NCI-H1694 treated with DMSO at 0.1 percent for 48 hours (cell line): ENCODE results near the gene SGO2.
"Not testable (repeated sequence)": the region's sequence is repeated elsewhere in the genome, so short reads cannot be mapped to it uniquely, and the experiment has no call there.

ENCODE experiments used
- DNase-seq: peaks from one replicate; lab custom pipeline; 2025; lab: John Stamatoyannopoulos, UW

SGO2 gene

DNA sequence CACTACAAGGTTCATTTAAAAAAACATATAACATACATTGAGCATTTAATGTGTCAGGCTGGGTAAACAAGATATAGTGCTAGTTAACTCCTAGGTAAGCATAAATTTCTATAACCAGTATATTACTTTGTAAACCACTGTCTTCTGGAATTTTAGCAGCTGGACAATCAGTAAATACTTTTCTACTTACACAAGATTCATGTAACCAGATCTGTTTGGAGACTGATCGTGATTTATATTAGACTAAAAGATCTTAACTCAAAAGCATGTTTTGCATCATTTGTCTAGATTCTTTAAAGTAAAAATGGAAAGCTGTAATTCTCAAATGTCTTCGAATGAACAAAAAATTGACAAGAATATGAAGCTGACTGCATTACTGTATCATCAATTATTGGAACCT is 941 bp upstream of the SGO2 start:
- no peak for DNase-seq

DNA sequence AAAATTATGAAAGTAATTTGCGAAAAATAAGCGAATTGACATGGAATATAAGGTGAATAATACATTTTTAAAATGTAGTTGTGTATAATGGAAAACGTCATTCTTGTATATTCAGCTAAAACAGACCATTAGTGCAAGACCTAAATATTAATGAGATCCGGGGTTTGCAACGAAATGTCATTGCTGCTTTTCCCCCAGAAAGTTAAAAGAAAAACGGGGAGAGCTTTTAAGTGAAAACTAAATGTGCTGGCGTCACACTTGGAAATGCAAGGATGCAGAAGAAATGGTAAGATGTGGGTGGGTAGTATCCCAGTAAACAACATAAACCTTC is 491 bp upstream of the SGO2 start:
- no peak for DNase-seq

DNA sequence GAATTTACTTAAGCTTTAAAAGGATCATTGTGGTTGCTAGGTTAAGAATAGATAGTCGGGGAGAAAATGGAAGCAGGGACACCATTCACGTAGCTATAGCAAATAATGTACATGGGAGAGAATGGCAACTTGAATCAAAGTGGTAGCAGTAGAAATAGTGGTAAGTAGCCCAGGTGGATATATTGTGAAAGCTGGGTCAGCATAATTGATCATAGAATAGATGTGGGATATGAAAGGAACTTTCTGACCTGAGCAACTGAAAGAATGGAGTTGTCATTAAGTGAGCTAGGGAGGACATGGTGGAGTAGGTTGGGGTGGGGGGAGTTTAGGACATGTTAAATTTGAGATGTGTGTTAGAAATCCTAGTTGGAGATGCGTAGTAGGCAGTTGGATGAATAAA is 2.2 kb downstream of the SGO2 start:
- no peak for DNase-seq

DNA sequence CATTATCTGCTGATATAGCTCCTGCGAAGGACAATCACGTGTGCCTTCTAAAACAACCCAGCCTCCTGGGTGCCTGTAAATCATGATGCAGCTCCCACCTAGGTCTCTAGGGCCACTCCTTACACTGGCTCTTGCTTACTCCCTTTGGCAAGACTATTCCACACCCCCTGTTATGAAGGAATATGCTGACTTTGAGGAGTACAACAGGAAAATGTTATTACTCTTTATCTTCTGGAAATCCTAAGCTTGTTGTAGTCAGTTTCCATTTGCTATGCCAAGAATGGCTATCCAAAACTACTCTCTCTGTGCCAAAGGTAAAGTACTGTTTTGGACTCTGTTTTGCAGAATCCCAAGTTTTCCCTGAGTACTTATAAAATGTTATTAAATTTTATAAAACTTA is 7.7 kb downstream of the SGO2 start:
- DNase-seq: no peak

DNA sequence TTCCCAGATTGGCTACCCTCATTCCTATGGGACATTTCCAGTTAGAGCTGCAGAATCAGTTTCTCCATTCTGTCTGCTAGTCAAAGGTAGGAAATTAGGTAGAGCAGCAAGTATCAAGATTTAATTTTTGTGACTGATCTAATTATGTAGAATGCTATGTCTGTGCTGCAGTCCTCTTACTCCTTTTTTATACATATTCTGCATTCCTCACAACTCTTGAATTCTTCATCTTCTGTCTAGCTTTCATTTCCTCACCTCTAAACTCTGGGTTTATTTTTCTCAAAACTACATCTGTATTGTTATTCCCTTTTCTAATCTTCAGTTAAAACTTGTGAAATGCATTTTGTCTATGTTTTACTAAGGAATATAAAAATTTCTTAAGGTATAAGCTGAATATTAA is 8.6 kb downstream of the SGO2 start:
- DNase-seq: no peak

DNA sequence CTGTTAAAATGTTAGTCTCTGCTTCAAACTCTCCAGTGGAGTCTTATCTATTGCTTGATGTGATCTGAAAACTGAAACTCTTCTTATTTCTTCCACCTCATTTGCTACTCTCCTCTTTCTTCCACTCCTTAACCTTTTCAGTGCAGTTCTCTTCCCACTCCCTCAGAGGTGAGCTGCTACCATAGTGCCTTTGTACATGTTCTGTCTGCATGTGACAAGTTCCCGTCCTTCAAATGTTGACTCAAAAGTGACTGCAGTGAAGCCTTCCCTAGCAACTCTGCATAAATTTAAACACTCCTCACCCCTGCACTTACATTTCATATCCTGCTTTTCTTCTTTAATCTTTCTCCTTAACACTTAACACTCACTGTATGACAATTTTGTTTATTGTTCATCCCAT is 12.1 kb downstream of the SGO2 start:
- DNase-seq: no peak

DNA sequence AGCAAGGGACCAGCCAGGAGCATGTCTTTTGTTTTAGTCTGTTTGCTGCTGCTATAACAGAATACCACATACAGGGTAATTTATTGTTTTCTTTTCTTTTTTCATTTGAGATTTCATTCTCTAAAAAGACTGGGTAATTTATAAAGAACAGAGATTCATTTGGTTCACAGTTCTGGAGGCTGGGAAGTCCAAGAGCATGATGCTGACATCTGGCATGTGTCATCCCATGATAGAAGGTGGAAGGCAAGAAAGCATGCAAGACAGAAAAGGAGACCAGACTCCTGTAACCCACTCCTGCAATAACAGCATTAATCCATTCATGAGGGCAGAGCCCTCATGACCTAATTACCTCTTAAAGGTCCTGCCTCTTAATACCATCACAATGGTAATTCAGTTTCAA is 14.8 kb downstream of the SGO2 start:
- no peak for DNase-seq

DNA sequence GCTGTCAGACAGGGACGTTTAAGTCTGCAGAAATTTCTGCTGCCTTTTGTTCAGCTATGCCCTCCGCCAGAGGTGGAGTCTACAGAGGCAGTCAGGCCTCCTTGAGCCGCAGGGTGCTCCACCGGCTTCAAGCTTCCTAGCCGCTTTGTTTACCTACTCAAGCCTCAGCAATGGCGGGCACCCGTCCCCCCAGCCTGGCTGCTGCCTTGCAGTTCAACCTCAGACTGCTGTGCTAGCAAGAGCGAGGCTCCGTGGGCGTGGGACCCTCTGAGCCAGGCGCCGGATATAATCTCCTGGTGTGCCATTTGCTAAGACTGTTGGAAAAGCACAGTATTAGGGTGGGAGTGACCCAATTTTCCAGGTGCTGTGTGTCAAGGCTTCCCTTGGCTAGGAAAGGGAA is 40.6 kb downstream of the SGO2 start:
- not testable (repeated sequence) for DNase-seq

DNA sequence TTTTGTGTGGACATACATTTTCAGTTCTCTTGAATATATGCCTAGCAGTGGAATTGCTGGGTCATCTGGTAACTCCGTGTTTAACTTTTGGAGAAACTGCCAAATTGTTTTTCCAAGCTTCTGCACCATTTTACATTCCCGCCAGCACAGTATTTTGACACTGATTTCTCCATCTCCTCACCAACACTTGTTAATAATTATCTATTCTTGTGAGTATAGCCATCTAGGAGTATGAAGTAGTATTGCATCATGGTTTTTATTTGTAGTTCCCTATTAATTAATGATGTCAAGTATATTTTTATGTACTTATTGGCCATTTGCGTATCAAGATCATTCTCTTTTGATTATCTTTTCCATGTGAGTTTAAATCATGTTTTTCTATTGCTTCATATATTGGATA is 41.9 kb downstream of the SGO2 start:
- DNase-seq: no peak

DNA sequence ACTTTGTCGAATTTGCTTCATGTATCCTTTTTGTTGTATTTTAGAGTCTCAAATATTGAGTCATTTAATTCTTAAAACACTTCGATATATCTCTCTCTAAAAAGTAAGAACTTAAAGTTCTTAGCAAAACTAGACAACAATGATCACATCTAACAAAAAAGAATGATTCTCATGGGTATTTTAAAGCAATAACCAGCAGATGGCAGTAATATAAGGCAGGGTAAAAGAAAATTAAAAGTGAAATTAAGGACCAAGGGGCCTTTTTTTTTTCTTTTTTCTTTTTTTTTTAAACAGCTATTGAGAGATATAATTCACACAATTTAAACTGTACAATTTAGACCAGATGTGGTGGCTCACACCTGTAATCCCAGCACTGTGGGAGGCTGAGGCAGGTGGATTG is 50.0 kb downstream of the SGO2 start:
- DNase-seq: no peak

DNA sequence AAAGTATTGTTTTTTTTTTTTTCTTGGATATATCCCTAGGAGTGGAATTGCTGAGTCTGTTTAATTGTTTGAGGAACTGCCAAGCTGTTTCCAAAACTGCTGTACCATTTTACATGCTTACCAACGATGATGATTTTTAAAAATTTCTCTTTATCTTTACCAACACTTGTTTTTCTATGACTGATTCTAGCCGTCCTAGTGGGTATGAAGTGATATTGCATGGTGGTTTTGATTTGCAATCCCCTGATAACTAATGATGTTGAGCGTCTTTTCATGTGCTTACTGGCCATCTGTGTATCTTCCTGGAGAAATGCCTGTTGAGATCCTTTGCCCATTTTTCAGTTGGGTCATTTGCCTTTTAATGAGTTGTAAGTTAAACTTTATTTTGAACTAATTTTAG is 51.0 kb downstream of the SGO2 start:
- no peak for DNase-seq

DNA sequence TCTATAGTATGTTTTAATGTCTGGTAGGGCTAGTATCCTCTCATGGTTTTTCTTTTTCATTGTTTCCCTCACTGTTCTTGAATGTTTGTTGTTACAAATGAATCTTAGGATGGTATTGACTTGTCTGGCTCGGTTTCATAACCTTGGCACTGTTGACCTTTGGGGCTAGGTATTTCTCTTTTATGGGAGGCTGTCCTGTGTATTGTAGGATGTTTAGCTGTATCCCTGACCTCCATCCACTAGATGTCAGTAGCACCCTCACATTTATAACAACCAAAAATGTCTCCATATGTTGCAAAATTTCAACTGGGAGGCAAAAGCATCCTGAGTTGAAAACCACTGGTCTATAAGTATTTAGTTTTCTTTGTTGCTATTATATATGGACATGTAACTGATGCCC is 52.8 kb downstream of the SGO2 start:
- no peak for DNase-seq

DNA sequence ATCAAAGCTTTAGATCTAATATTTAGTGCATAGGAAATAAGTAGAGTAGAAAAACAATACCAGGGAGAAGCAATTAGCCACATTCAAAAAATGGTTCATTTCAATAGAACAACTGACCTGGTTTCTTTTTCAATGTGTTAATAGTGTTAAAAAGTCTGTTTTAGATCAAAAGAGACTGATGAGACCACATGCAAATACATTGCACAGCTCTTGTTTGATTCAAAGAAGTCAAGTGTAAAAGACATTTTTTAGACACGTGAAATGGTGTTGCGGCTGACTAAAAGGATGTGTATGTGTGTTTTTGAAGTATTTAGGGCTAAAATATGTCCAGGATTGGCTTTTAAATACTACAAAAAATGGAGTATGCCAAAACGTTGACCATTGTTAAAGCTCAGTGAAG is 58.6 kb downstream of the SGO2 start:
- no peak for DNase-seq

DNA sequence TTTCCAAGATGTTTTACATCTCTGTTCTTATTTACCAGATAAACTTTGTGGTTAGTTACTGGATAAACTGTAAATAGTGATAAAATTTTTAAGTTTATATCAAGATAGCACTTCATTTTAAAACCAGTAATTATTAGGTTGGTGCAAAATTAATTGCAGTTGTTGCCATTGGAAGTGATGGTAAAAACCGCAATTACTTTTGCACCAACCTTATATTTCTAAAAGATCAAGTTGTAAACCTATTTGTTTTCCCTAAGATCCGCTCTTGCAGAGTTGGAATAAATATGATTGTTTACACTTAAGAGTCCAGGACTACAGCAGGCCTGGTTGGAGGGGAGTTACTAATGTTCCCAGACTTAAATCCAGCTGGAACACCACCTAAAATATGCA is 59.3 kb downstream of the SGO2 start:
- DNase-seq: no peak

DNA sequence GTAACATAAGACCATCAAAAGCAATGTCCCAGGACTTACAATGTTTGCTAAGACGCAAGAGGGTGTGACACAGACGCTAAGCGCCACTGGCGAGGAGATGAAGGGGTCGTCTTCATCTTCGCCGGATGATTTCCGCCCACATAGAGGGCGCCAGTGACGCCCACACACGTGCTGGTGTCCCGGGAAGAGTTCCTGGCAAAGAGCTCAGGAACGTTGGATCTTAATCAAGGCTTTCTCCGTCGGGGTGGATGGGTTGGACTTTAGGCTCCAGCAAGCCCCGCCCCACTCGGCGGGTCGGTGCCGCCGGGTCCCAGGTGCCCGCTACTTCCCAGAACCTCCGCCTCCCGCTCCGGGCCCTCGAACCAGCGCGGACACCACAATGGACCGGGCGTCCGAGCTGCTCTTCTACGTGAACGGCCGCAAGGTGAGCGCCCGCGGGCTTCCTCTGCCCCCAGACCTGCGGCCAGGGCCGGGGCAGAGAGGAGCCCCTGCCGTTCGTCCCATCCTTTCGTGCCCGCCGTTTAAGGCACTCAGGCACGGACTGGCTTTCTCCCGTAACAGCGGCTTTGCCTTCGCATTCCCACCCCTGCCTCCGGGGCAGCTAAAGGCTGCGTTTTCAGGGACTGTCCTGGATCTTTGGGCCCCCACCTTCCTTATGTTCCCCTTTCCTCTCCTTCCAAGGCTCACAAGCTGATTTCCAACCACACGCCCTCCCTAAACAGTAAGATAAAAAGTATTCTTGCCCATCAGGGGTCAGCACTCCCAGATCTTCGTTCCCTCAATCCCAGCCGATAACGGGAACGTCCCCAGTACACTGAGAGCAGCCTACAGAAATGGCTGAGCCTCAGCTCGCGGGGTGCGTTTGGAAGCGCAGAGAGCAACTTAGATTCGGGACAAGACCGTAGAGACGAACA is 60.0 kb downstream of the SGO2 start, which contains the start of gene AOX1:
TSS of gene AOX1 (plus strand) at position 285 of the 914 bp plus-strand sequence. CDS start at position 380, 95 bp downstream.
- no peak for DNase-seq

DNA sequence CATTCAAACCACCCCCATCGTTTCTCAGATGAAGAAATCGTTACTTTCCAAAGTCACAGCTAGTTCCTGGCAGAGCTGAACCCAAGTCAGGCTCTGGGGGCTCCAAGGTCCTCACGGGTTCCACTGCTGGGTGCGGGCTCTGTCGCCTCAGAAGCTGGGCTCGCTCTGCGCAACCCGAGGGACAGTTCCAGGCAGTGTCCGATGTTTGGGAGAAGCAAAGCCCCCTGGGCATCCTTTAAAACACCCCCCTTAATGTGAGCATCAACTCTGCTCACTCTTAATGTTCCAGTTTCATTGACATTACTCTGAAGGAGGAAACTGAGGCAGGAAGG is 60.6 kb downstream of the SGO2 start:
- DNase-seq: no peak

DNA sequence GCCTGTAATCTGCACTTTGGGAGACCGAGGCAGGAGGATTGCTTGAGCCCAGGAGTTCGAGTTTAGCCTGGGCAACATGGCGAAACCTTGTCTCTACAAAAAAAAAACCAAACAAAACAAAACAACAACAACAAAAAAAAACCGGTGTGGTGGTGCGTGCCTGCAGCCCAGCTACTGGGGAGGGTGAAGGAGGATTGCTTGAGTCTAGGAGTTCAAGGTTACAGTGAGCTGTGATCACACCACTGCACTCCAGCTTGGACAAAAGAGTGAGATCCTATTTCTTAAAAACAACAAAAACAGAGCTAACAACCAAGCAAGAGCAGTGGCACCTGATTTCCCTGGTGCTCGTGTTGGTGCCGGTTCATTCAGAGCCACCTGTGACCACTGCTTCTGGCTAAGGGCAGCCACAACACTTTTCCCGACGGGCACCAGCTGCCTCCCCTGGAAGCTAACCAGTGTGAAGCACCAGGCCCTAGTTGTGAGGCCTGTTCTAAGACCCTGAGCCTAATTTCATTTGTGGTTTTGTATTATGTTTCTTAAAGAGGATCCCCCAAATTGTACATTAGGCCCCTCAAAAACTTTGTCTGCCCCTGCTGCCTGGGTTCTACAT is 61.1 kb downstream of the SGO2 start:
- DNase-seq: no peak

DNA sequence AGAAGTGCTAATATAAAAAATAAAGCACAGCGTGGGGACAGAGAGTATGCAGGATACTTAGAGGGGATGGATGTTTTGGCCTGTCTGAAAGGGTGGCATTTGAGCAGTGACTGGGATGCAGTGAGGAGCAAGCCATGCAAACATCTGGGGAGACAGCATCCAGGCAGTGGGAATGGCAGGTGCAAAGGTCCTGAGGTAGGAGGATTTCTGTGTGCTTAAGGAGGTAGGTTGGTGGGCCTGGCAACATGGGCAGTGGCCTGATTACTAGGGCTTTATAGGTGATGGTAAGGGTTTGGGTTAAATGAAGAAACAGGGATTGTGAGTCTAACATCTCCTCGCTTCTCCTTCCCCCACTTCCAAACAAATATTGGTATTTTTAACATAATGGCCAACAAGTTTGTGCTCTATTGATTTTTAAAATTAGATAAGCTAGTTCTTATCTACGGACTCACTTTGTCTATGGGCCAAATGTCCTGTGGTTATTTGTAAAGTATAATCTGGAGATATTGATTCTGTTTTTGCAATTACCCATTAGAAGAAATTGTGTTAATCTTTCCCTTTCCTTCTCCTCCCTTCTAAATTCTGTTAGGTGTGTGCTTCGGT is 62.2 kb downstream of the SGO2 start:
- DNase-seq: no peak

DNA sequence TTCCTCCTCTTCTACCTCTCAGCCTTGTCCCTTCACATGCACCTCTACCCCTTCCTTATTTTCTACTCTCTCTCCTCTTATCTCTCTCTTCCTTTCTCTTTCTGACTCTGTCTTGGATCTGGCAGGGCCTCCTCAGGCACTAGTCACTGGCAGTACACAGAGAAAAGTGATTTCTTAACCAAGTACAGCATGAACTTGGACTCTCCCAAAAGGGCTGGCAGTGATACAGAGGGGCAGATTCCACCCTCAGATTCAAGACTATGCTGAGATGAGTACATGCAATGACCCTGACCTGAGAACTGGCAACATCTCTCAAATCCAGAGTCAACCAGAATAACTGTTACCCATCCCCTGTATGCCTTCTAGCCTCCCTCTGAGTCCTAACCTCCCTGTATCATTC is 64.1 kb downstream of the SGO2 start:
- no peak for DNase-seq

DNA sequence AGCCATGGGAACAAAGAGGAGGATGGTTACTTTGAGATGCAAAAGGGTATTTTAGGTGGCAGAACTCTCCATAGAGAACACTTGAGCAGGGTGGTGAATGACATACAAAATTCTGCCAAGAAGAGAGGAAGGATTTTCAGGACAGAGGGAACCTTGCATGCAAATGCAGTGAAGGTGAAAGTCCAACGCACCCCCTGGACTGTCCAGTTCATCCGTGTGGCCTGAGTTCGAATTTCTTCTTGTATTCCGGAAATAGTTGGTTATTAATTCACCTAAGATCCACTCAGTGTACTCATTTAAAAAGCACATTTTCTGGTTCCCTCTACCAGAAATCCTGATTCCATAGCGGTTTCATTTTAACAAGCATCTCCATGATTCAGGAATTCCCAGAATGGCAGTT is 65.3 kb downstream of the SGO2 start:
- DNase-seq: no peak

DNA sequence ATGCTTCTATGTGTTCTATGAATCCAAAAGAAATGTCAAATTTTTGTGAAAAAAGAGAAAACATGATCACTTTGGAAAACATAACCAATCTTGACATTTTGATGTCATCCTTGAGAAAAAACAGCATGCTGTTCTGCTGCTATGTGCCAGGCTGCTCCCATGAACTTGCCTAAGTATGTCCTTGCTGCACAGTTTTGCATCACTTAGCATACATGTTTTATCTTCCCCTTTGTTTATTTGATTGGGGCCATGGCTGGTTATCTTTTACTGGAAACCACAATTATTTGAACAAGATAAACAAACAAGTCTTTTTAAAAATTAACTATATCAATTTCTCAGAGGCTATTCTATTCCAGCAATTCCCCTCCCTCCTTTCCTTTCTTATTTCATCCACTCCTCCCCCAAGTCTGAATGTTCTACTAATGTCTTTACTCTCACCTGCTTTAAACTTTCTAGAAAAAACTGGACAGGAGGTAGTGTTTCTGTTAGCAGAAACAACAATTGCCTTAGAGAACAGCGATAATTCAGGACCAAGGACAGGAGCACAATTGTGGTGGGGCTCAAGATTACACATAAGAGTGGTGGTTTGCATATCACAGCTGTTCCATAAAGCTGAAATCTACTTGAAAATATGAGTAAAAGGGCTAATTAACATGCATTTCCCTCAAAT is 66.5 kb downstream of the SGO2 start:
- DNase-seq: no peak

DNA sequence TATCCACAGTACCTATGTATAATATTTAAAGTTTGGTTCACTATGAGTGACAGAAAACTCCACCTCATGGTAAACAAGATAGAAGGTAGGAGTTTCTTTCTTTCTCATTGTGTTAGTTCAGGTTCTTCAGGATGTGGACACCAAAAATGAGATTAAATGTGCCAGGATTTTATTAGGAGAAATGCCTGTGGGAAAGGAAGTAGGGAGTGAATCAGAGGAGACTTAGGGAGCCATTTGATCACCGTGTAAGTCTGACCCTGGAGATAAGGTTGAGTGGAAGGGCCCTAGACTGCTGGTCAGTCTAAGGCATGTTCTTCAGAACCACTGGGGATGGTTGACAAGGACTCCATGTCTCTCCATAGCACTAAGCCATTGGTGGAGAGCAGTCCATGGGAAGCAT is 67.9 kb downstream of the SGO2 start:
- DNase-seq: no peak

DNA sequence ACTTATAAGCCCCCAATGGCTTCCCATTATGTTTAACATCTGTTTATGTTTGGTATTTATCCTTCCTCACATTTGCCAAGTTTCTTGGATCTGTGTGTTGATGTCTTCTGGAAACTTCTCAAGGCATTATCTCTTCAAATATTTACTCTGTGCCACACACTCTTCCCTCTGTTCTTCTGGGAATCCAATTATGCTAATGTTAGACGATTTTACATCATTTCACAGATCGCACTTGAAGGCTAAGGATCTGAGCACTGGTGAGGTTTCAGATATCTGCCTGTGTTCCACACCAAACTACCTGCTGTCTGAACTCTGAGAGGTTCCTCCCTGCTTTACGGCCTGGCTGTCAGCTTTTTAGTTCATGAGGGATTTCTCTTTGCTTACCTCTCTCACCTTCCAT is 69.9 kb downstream of the SGO2 start:
- DNase-seq: no peak
